RCC 7860 (cell line): ENCODE results near the gene KLK2.

Source experiments
- DNase-seq: peaks from one replicate; pipeline ENCODE4 v3.0.0-alpha.2; 2015; ENCODE audit warnings: low spot score
- FAIRE-seq: peaks from 2 replicates; lab custom pipeline; 2012; peaks lifted over from hg19 to GRCh38; lab: Jason Lieb, UNC

The KLK2 gene

GRCh38 chr19:50873056-50873455 lies at the start of gene KLK2:
KLK2 (plus strand) TSS chr19:50873439; CDS start chr19:50873474, 35 bp downstream.
- DNase-seq (no peak), FAIRE-seq (no peak)

- no peak for FAIRE-seq
- DNase-seq = no peak
Measured at GRCh38 chr19:50826492-50827240, 46.6 kb upstream of the KLK2 start.

DNA sequence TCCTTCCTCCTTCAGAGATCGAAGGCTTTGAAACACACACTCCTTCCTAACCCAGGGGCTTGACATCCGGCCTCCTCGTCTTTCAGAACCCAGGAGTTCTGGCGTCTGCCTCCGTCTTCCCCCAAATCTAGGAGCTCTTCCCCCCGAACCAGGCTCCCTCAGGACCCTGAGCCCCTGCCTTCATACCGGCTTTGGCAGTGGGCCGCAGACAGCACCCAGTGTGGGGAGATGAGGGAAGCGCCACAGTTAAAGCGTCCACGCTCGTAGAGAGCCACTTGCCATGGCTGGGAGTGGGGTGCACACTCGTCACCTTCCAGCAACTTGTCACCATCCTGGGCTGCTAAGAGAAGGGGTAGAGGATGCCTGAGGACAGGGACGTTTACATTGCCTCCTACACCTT lies 45.8 kb upstream of the KLK2 start:
- DNase-seq (no peak), FAIRE-seq (no peak)

GRCh38 chr19:50829801-50830200 lies 43.4 kb upstream of the KLK2 start:
- FAIRE-seq (no peak), DNase-seq (no peak)

- FAIRE-seq = no peak
Measured at GRCh38 chr19:50830266-50831025, 42.8 kb upstream of the KLK2 start.

GRCh38 chr19:50831026-50831396 lies 42.2 kb upstream of the KLK2 start:
- FAIRE-seq (no peak), DNase-seq (no peak)

More at GRCh38 chr19:50830266-50831025, 42.8 kb upstream of the KLK2 start:
- DNase-seq = no peak

DNA sequence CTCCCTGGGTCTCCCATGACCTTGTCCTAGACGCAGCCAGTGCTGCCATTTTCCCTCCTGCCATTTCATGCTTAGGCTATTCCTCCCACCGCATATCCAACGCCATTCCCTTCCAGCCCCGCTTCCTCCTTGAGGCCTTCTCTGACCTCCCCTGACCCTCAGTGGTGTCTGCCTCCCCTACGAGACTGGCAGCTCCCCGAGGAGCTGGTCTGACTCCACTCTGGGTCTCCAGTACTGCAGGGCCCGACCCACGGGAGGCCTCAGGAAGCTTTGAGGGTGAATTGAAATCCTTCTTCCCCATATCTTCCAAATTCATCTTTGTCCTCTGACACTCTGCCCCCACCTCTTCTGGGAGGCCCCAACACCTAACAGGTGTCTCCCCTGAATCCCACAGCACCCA lies 40.6 kb upstream of the KLK2 start:
- DNase-seq (no peak), FAIRE-seq (no peak)

- FAIRE-seq = no peak
Measured at GRCh38 chr19:50833117-50833801, 40.0 kb upstream of the KLK2 start, which contains the start of gene KLK15. KLK15 (minus strand) TSS chr19:50833574; CDS start chr19:50831492, 2,082 bp downstream.

GRCh38 chr19:50833802-50834167 lies 39.5 kb upstream of the KLK2 start:
- DNase-seq = no peak
- FAIRE-seq = no peak

More at GRCh38 chr19:50833117-50833801, 40.0 kb upstream of the KLK2 start, which contains the start of gene KLK15:
- DNase-seq = no peak

- FAIRE-seq (no peak), DNase-seq (no peak)
Measured at GRCh38 chr19:50835103-50835784, 38.0 kb upstream of the KLK2 start.

GRCh38 chr19:50835785-50836542 lies 37.3 kb upstream of the KLK2 start:
- DNase-seq (no peak), FAIRE-seq (no peak)

GRCh38 chr19:50836543-50837195 lies 36.6 kb upstream of the KLK2 start:
- no peak for FAIRE-seq
- DNase-seq = no peak

DNA sequence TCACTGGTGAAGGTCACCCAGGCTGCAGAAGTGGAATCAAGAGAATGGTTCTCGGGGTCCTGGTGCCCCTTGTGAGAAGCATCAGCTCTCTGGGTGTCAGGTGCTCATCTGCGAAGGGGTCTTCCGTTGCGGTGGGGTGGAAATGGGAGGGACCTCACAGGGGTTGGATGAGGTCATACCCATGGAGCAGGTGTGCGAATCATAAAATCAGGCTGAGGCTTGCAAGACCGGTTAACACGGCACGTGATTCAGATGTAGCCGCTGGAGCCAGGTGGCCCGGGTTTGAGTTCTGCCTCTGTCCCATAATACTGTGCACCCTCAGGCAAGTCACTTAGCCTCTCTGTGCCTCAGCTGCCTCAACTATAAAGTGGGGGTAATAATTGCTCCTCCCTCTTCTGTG lies 35.9 kb upstream of the KLK2 start:
- FAIRE-seq (no peak), DNase-seq (no peak)

DNA sequence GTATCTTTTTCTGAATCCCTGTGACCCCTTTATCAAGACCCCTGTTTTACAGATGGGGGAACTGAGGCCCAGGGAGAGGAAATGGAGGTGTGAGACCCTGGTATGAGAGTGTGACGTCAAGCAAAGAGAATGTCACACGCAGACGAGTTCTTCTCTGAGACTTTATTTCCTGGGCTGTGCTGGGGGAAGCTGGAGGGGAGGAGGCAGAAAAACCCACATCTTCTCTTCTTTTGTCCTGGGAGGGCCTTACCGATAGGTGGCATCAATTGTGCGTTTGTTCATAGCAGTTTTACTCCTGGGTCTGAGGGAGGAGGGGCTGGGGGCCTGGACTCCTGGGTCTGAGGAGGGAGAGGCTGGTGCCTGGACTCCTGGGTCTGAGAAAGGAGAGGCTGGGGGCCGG lies 35.0 kb upstream of the KLK2 start:
- no peak for FAIRE-seq
- no peak for DNase-seq

DNA sequence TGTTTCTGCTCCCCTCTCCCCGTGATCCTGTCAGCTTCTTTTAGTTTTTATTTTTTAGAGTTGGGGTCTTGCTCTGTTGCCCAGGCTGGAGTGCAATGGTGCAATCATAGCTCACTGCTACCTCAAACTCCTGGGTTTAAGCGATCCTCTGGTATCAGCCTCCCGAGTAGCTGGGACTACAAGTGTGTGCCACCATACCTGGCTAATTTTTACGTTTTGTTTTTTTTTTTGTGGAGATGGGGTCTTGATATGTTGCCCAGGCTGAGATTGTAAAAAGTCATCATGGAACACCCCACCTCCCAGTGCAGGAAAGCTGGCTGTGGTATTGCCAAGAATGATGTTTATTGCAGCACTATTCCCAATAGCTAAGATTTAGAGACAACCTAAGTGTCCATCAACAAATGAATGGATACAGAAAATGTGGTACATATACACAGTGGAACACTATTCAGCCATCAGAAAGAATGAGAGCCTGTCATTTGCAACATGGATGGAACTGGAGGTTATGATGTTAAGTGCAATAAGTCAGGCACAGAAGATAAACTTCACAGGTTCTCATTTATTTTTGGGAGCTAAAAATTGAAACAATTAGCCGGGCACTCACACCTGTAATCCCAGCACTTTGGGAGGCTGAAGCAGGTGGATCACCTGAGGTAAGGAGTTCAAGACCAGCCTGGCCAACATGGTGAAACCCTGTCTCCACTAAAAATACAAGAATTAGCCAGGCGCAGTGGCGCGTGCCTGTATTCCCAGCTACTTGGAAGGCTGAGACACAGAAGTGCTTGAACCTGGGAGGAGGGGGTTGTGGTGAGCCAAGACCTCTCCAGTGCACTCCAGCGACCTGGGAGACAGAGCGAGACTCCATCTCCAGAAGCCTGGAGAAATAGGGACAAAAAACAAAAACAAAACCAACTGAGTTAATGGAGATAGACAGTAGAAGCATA lies 33.3 kb upstream of the KLK2 start:
- no peak for FAIRE-seq

DNA sequence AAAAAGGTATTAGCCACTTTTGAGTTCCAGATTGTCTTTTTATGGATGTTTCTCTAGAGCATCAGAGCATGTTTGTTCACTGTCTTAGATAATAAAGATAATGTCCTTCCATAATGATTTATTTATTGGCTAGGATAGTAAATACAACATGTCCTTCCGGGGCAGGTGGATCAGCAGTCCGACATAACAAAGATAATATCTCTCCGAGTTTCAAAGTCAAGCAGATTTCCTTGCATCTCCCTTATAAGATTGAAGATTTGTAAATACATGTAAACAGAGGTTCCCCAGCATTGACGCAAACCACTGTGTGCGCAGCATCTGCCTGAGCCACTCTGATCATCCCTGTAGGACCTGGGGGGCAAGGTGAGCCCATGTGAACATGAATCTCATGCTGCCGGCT lies 31.1 kb upstream of the KLK2 start:
- FAIRE-seq (no peak), DNase-seq (no peak)

More for the DNA sequence above, 33.3 kb upstream of the KLK2 start:
- DNase-seq = no peak

- FAIRE-seq = no peak
- no peak for DNase-seq
Measured at GRCh38 chr19:50843205-50843604, 30.0 kb upstream of the KLK2 start.

- DNase-seq = no peak
- FAIRE-seq = no peak
Measured at GRCh38 chr19:50843701-50844221, 29.5 kb upstream of the KLK2 start.
